Activated CD4-positive, alpha-beta T cell treated with anti-CD3 and anti-CD28 coated beads, Interleukin-2, amount 50 U/mL, for 24 hours (primary cell): ENCODE measurements around the gene DNMBP.

Experiments
- DNase-seq, 2 donors: peaks; one replicate each; pipeline ENCODE4 v3.0.0-alpha.2; 2020; ENCODE audit warnings: low read depth in 1 of 2, low spot score in 1 of 2

The DNMBP gene, protein sequence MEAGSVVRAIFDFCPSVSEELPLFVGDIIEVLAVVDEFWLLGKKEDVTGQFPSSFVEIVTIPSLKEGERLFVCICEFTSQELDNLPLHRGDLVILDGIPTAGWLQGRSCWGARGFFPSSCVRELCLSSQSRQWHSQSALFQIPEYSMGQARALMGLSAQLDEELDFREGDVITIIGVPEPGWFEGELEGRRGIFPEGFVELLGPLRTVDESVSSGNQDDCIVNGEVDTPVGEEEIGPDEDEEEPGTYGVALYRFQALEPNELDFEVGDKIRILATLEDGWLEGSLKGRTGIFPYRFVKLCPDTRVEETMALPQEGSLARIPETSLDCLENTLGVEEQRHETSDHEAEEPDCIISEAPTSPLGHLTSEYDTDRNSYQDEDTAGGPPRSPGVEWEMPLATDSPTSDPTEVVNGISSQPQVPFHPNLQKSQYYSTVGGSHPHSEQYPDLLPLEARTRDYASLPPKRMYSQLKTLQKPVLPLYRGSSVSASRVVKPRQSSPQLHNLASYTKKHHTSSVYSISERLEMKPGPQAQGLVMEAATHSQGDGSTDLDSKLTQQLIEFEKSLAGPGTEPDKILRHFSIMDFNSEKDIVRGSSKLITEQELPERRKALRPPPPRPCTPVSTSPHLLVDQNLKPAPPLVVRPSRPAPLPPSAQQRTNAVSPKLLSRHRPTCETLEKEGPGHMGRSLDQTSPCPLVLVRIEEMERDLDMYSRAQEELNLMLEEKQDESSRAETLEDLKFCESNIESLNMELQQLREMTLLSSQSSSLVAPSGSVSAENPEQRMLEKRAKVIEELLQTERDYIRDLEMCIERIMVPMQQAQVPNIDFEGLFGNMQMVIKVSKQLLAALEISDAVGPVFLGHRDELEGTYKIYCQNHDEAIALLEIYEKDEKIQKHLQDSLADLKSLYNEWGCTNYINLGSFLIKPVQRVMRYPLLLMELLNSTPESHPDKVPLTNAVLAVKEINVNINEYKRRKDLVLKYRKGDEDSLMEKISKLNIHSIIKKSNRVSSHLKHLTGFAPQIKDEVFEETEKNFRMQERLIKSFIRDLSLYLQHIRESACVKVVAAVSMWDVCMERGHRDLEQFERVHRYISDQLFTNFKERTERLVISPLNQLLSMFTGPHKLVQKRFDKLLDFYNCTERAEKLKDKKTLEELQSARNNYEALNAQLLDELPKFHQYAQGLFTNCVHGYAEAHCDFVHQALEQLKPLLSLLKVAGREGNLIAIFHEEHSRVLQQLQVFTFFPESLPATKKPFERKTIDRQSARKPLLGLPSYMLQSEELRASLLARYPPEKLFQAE (N-terminal part only)

GRCh38 chr10:100009793-100010676 is at the start of gene DNMBP:
Gene DNMBP (minus strand): TSS chr10:100009947. CDS start chr10:99972124, 37,823 bp downstream.
- DNase-seq, result peak; percentile 57 to 66

GRCh38 chr10:100057948-100058347 is 48.2 kb upstream of the DNMBP start:
- no peak for DNase-seq

- DNase-seq, result no peak
These were observed 44.1 kb upstream of the DNMBP start for GRCh38 chr10:100053686-100054460.

DNA sequence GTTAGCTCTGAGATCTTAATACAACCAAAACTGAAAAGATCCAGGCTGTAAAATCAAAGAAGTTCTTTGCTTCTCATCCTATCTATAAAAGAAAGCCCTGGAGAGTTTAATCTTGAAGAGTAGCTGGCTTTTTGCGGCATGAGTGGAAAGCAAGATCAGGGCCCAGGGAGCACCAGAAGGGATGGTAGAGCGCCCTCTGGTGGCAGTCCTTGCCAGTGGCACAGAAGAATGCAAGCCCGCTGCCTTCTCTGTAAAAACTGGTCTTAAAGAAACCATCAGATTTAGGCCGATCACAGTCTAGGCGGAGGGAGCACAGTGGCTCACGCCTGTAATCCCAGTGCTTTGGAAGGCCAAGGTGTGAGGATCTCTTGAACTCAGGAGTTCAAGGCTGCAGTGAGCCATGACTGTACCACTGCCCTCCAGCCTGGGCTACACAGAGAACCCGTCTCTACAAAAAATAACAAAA is 36.3 kb upstream of the DNMBP start:
- DNase-seq, result peak; percentile 75 to 77

DNA sequence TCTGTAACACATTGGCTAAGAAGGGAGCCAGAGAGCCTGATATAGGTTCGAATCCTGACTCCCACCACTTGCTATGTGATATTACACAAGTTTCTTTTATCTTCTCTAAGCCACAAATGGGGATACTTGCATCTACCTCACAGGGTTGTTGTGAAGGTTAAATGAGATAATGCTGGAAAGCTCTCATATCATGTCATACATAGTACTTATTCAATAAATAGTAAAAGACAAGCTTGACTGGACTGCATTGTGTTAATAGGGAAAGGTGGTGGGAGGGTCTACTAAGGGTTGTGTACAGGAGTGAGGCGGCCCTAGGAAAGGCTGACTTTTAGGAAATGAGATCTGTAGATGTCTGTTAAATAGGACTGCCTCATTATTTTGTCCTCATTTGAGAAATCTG is 35.8 kb upstream of the DNMBP start:
- DNase-seq, result no peak

DNA sequence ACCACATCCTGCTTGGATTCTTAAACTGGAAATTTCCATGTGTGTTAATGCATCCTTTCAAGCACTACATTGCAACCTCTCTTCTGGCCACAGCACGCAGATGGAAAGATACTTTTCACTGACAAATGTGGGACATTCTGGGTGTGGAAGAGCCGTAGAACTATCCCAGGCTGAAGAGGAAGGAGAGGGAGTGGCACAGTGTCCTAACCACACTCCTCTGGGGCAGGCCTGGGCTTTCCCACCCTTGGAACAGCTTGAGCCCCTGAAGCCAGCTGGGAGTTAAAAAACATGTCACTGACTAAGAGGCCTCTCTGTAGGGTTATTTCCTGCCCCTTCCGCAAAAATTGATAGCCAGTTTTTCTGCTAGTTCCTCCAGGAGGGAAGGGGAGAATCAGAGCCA is 34.0 kb upstream of the DNMBP start:
- DNase-seq, result no peak

DNA sequence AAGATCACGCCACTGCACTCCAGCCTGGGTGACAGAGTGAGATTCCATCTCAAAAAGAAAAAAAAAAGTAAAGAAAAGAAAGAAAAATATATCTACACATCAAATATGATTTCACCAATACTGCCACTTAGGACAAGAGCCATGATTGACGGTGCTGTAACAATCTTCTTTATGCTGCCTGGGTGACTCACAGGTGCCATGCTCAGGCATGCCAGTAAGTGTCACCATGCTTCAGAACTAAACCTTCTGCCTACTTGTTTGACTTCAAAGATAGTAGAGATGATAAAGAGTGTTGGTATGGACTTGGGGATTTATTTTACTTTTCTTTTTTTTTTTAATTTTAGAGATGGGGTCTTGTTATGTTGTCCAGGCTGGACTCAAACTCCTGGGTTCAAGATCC is 33.6 kb upstream of the DNMBP start:
- no peak for DNase-seq

DNA sequence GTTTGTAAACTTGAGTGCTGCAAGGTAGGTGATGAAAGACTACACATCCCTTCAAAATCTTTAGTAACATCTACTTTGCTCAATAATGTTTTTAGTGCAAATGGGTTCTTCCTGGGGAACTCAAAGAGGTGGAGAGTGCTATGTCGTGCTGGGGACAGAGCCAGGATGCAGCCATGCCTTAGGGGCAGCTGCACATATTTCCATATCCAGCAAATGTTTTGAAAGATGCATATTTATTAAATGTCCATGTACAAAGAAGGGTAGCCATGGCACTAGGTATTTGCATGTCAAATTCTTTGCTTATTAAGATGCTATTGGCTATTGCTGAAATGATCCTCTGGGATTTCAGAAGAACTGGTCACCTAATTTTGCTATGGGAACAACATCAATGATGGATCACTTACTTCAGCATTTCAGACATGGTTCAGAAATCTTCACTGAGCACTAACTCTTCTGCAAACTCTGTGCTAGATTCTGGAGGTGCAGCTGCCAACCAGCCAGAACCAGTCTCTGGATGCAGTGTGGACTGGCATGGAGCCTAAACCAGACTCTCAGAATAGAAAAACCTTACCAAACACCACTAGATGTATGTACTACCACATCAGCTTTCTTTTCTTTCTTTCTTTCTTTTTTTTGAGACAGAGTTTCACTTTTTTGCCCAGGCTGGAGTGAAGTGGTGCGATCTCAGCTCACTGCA is 31.7 kb upstream of the DNMBP start:
- no peak for DNase-seq

- DNase-seq, result no peak
These were observed 28.9 kb upstream of the DNMBP start for GRCh38 chr10:100038561-100039071.

- DNase-seq, result no peak
These were observed 28.1 kb upstream of the DNMBP start for GRCh38 chr10:100037758-100038315.

DNA sequence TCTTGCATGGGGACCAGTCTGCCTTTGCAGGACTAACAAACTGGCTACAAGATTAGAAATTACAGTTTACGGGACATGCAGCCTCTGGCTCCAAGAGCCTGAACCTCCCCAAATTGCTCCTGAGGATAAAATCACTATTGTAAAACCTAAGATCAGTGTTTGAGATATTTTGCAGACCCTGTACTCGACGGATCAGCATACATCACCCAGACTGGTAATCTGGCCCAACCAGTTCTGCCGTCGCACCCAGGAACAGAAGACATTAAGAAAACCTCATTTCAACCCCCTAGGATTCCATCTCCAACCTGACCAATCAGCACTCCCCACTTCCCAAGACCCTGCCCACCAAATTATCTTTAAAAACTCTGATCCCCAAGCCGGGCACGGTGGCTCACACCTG is 27.1 kb upstream of the DNMBP start:
- no peak for DNase-seq

DNA sequence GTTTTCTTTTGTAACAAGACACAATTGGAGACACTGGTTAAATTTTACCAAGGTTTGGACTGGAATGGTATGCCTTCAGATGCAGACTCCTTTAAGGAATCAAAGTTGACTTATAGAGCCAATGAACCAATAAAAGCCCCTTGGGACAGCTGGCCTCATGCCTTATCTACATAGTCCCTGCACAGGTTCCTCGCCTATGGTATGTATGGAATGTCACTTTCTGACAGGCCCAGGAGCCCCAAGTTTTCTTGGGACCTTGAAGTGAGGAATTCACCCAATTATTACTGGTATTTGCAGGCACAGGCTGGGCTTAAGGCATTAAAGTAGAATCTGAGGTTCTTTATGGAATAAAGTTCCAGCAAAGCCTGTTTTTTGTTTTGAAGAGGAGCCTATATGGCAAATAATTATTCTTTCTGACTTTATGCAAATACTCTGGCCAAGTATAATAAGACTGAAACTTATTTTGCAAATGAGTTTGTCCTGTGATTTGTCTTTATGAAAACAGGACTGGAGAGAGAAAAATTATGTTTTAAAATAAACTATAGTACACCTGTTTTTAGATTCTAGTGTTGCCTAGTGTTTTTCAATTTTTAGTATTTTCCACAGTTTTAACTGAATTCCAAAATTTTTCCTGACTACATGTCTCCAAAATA is 24.1 kb upstream of the DNMBP start:
- no peak for DNase-seq

- DNase-seq, result no peak
These were observed 17.7 kb upstream of the DNMBP start for GRCh38 chr10:100027416-100027815.

GRCh38 chr10:100025576-100025975 is 15.8 kb upstream of the DNMBP start:
- no peak for DNase-seq

- no peak for DNase-seq
These were observed 15.0 kb upstream of the DNMBP start for GRCh38 chr10:100024748-100025147.

DNA sequence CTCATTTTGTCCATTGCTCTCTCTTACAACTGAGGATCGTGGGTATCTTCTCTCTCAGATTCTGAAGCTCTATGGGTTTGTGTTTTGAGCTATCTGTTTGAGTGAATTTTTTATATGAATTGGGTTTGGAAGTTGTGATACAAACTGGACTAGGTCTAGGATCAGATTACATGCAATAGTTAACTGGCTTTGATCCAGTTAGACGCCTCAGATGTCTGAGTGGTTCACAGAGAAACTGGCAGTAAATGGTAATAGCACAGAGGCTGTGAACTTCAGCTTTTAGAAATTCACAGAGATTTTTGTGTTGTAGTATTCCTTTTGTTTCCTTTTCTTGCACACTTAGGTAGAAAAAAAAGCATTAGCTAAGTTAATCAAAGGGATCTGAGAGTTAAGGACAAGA is 12.7 kb upstream of the DNMBP start:
- no peak for DNase-seq

DNA sequence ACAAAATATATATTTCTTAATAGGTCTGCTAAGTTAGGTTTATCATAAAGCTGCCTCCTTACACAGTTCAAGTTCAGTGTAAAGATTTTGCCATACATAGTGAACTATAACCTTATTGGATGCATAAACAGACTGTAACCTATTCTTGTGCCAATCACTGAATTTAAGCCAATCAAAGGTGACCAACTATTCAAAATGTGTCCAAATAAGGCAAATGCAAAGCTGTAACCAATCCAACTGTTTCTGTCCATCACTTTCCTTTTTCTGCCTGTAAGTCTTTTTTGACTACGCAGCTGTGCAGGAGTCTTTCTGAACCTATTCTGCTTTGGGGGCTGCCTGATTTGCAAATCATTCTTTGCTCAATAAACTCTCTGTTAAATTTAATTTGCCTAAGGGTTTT is 11.6 kb upstream of the DNMBP start:
- DNase-seq, result no peak

DNA sequence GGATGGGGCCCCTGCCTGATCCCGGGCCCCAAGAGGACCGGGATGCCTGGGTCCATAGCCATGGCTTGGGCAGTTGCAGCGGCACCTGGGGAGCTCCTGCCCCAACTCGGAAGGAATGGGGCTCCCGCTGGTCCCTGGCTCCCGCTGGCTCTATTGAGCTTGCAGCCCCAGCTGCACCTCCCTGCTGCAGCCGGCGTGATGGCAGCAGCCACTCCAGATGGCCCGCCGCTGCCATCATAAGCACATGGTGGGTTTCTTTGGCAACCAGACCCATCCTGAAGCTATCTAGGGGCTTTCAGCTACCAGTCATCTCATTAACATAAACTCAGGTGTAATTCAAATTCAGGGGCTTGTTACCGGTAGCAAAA is 11.1 kb upstream of the DNMBP start:
- no peak for DNase-seq
